Uterus (tissue), 4 donors: Measurements from ENCODE around the gene PMAIP1. TPM values are rescaled to one million over a fixed set of nuclear protein-coding genes. Genes with fewer than 3 reads are reported as not detected.

Source experiments
- DNase-seq, 2 donors: peaks; one replicate each; pipeline ENCODE4 v3.0.0-alpha.2; 2019 to 2020
- H3K27ac ChIP-seq, 2 donors: fragments of 200-600 bp; sonication (generic); 1 replicate in 1 of 2; 2 replicates in 1 of 2; pipeline ENCODE4 v1.5.1; 2016 to 2018
- H3K27me3 ChIP-seq, 2 donors: fragments of 200-600 bp; sonication (generic); one replicate each; pipeline ENCODE4 v1.5.1; 2018 to 2019; ENCODE audit warnings: control low read depth in 1 of 2
- H3K36me3 ChIP-seq, 2 donors: fragments of 200-600 bp; sonication (generic); one replicate each; pipeline ENCODE4 v1.5.1; 2019; ENCODE audit warnings: control low read depth in 1 of 2
- H3K4me1 ChIP-seq, 2 donors: fragments of 200-600 bp; sonication (generic); one replicate each; pipeline ENCODE4 v1.5.1; 2018 to 2019; ENCODE audit warnings: control low read depth in 1 of 2
- H3K4me3 ChIP-seq, 2 donors: fragments of 200-600 bp; sonication (generic); 1 replicate in 1 of 2; 2 replicates in 1 of 2; pipeline ENCODE4 v1.5.1; 2018 to 2019; ENCODE audit warnings: mild to moderate bottlenecking in 1 of 2
- H3K9me3 ChIP-seq, 2 donors: fragments of 200-600 bp; sonication (generic); one replicate each; pipeline ENCODE4 v1.5.1; 2019; ENCODE audit warnings: control low read depth in 1 of 2
- CTCF ChIP-seq, 4 experiments: fragments of 200-600 bp in 2 of 4; fragments of 450-650 bp in 2 of 4; sonication (generic) in 2 of 4; IDR thresholded peaks; one replicate each; pipeline ENCODE4 v1.5.1; 2016 to 2019; ENCODE audit warnings: antibody characterized with exemption in 4 of 4, mild to moderate bottlenecking in 2 of 4, moderate library complexity in 1 of 4
- POLR2A ChIP-seq, 2 donors: fragments of 450-650 bp; IDR thresholded peaks; one replicate each; pipeline ENCODE4 v1.6.1; 2016; ENCODE audit warnings: antibody characterized with exemption in 2 of 2, mild to moderate bottlenecking in 1 of 2, moderate library complexity in 1 of 2
- intact Hi-C: fragments of 100-400 bp; cut with DNase I; formaldehyde crosslinking; loops from one replicate; pipeline ENCODE4 v1.15.1; 2023; ENCODE audit warnings: low total_unique reads
- total RNA-seq, 4 donors: library from RNA; depleted of rRNA in 3 of 4; stranded (reverse); fragments of >200 nt in 3 of 4; gene quantifications; one replicate each; pipeline versions ENCODE4 v1.1.0 to v1.2.4, GENCODE V29; 2014 to 2023
- donor health status: DM: yes; HTN: yes; CAD: no.

The PMAIP1 gene
- total RNA-seq, 4 donors from 2014 or later: 0.82 to 3.5 (median 3.0) TPM

GRCh38 chr18:59928201-59928600, 28.4 kb downstream of the PMAIP1 start:
- no peak overlapping the region for H3K27ac ChIP-seq
- H3K9me3 ChIP-seq: no peaks in the 10 kb centered on the region
- H3K4me3 ChIP-seq: no peak overlapping the region
- intact Hi-C loops: no loop called here
- no peaks in the 10 kb centered on the region for H3K27me3 ChIP-seq
- no peak for DNase-seq
- no peak for TF ChIP-seq POLR2A (IDR thresholded peaks at IDR 0.05)
- no peak for TF ChIP-seq CTCF (IDR thresholded peaks at IDR 0.05)
- H3K36me3 ChIP-seq: no peaks in the 10 kb centered on the region
- H3K4me1 ChIP-seq: no peaks in the 10 kb centered on the region

GRCh38 chr18:59929621-59930295, 30.0 kb downstream of the PMAIP1 start:
- TF ChIP-seq CTCF (IDR thresholded peaks at IDR 0.05): no peak
- H3K36me3 ChIP-seq: no peaks in the 10 kb centered on the region
- H3K9me3 ChIP-seq: no peaks in the 10 kb centered on the region
- intact Hi-C loops: no loop called here
- no peak overlapping the region for H3K27ac ChIP-seq
- no peak overlapping the region for H3K4me3 ChIP-seq
- DNase-seq: no peak
- no peaks in the 10 kb centered on the region for H3K27me3 ChIP-seq
- no peaks in the 10 kb centered on the region for H3K4me1 ChIP-seq

GRCh38 chr18:59932401-59932800, 32.6 kb downstream of the PMAIP1 start:
- no peaks in the 10 kb centered on the region for H3K36me3 ChIP-seq
- intact Hi-C loops: no loop called here
- H3K4me1 ChIP-seq: no peaks in the 10 kb centered on the region
- no peak for DNase-seq
- no peaks in the 10 kb centered on the region for H3K27me3 ChIP-seq
- H3K27ac ChIP-seq: no peak overlapping the region
- H3K4me3 ChIP-seq: no peak overlapping the region
- no peaks in the 10 kb centered on the region for H3K9me3 ChIP-seq
- no peak for TF ChIP-seq POLR2A (IDR thresholded peaks at IDR 0.05)
- no peak for TF ChIP-seq CTCF (IDR thresholded peaks at IDR 0.05)

GRCh38 chr18:59938676-59939075, 38.9 kb downstream of the PMAIP1 start:
- no peaks in the 10 kb centered on the region for H3K9me3 ChIP-seq
- no peak for TF ChIP-seq POLR2A (IDR thresholded peaks at IDR 0.05)
- TF ChIP-seq CTCF (IDR thresholded peaks at IDR 0.05): no peak
- intact Hi-C loops: no loop called here
- no peaks in the 10 kb centered on the region for H3K4me1 ChIP-seq
- no peak for DNase-seq
- no peak overlapping the region for H3K4me3 ChIP-seq
- no peaks in the 10 kb centered on the region for H3K27me3 ChIP-seq
- H3K36me3 ChIP-seq: no peaks in the 10 kb centered on the region
- H3K27ac ChIP-seq: no peak overlapping the region

GRCh38 chr18:59939127-59939526, 39.3 kb downstream of the PMAIP1 start:
- no peaks in the 10 kb centered on the region for H3K27me3 ChIP-seq
- intact Hi-C loops: no loop called here
- H3K27ac ChIP-seq: no peak overlapping the region
- no peak overlapping the region for H3K4me3 ChIP-seq
- no peak for DNase-seq
- no peak for TF ChIP-seq CTCF (IDR thresholded peaks at IDR 0.05)
- TF ChIP-seq POLR2A (IDR thresholded peaks at IDR 0.05): no peak
- no peaks in the 10 kb centered on the region for H3K9me3 ChIP-seq
- H3K4me1 ChIP-seq: no peaks in the 10 kb centered on the region
- H3K36me3 ChIP-seq: no peaks in the 10 kb centered on the region
